Activated naive CD8-positive, alpha-beta T cell treated with anti-CD3 and anti-CD28 coated beads, Interleukin-2, amount 50 U/mL, for 24 hours (primary cell): ENCODE results near the gene NMNAT1.

Experiments used
- ATAC-seq: fragments of 150-1000 bp; cut with Tn5 transposase; one replicate; pipeline ENCODE4 v1.10.0; 2021
- DNase-seq: peaks from one replicate; pipeline ENCODE4 v3.0.0; 2021
- H3K27ac Mint-ChIP-seq: one replicate; pipeline ENCODE4 v1.8.0; 2021; ENCODE audit warnings: mild to moderate bottlenecking, mixed read lengths
- H3K27me3 Mint-ChIP-seq: one replicate; pipeline ENCODE4 v1.8.0; 2021; ENCODE audit warnings: mixed read lengths
- H3K36me3 Mint-ChIP-seq: one replicate; pipeline ENCODE4 v1.8.0; 2021; ENCODE audit warnings: low read depth, mixed read lengths
- H3K4me1 Mint-ChIP-seq: one replicate; pipeline ENCODE4 v1.8.0; 2021; ENCODE audit warnings: mixed read lengths
- H3K4me3 Mint-ChIP-seq: one replicate; pipeline ENCODE4 v1.8.0; 2021; ENCODE audit warnings: mild to moderate bottlenecking, moderate library complexity, mixed read lengths
- H3K9me3 Mint-ChIP-seq: one replicate; pipeline ENCODE4 v1.8.0; 2021; ENCODE audit warnings: mixed read lengths

Gene NMNAT1

DNA sequence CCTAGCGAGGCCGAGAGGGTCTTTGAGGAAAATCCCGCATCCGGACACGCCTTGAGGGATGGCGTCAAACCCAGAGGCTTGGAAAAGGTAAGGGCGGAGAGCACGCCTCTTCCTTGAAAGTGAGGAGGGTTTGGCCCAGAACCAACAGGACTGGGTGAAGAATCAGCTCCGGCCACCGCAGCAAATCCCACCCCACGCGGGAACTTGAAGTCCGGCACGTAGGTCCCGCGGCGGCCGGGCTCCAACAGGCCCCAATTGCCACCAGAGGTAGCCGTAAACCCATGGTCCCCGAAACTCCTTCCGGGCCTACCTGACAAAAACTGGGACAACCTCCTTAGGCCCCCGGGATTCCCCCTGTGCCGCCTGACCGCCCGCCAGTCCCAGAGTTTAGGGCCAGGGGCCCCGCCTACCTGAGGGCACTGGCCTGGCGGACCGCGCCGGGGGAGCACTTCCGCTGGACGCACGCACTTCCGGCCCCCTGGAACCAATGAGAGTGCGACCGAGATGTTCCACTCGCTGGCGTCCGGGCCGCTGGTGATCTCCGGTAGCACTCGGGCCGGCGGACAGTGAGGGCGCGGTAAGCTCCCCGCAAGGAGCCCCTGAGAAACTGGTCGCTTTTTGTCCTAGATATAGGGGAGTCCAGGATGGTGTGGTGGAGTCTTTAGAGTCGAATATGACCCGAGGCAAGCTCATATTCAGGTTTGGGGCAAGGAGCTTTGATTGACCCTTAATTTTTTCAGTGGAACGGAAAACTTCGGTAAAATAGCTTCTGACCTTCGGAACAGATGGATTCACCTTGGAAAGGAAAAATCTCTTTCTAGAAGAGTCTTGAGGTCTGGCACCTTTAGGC is at the start of gene NMNAT1, which contains the start of gene LZIC:
Gene NMNAT1, plus strand, starts transcription at position 537 of the 850 bp plus-strand sequence. CDS start 28,599 bp downstream, outside the sequence.
Gene LZIC, minus strand, starts transcription at position 453 of the 850 bp plus-strand sequence. CDS start 6,772 bp downstream, outside the sequence.
- H3K27ac Mint-ChIP-seq = peak within 1 kb of the TSS; percentile 100
- DNase-seq (peak; percentile 94), ATAC-seq (peak; percentile 98)
- H3K4me3 Mint-ChIP-seq = peak within 1 kb of the TSS; percentile 99
- H3K27me3 Mint-ChIP-seq = no peaks in the 10 kb centered on the region
- H3K36me3 Mint-ChIP-seq = peaks cover 18% of the 10 kb centered on the region
- peaks cover 30% of the 10 kb centered on the region for H3K4me1 Mint-ChIP-seq
- H3K9me3 Mint-ChIP-seq = no peaks in the 10 kb centered on the region

DNA sequence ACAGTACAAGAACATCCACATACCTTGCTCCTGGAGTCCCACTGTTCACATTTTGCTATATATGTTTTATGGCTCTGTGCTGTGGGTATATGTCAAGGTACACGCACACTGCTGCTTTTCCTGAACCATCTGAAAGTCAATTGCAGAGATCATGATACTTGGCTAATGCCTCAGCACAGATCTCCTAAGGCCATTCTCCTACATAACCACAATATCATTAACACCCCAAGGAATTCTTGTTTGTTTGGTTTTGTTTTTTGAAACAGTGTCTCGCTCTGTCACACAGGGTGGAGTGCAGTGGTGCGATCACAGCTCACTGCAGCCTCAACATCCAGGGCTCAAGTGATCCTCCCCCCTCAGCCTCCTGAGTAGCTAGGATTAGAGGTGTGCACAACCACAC is 49.2 kb upstream of the NMNAT1 start:
- no peak overlapping the region for H3K4me3 Mint-ChIP-seq
- H3K27me3 Mint-ChIP-seq = no peaks in the 10 kb centered on the region
- no peak for ATAC-seq
- no peaks in the 10 kb centered on the region for H3K36me3 Mint-ChIP-seq
- DNase-seq = no peak
- H3K27ac Mint-ChIP-seq = no peak overlapping the region
- peaks cover 14% of the 10 kb centered on the region for H3K4me1 Mint-ChIP-seq
- H3K9me3 Mint-ChIP-seq = no peaks in the 10 kb centered on the region

DNA sequence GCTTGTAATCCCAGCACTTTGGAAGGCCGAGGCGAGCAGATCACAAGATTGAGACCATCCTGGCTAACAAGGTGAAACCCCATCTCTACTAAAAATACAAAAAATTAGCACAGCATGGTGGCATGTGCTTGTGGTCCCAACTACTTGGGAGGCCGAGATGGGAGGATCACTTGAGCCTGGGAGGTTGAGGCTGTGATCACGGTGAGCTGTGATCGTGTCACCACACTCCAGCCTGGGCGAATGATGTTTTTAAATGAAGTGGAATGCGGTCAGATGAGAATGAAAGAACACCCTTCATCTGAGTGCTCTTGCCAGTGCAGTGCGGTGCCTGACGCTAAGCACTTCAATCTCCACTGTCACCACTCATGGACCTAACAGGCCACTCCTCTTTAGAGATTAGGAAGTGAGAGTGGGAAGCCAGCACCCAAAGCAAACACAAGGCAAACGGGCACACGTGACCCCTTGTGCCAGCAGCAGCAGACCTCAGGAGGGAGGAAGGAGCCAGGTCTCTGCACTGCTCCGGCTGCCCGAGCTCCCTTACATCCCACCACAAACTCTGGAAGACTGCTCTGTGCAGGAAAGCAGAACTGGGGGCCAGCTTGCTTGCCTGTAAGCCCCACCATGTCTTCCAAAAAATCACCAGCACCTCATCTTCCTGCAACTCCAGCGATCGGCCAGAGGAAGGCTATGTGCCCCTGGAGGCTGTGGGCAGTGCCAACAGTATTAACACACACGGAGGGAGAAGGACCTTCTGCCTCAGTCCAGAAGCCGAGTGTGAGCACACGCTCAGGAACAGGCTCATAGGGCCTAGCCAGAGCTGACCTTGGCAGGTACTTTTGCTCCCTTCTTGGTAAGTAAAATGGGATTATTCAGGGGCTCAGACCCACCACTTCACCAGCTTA is 42.9 kb upstream of the NMNAT1 start:
- peaks cover 20% of the 10 kb centered on the region for H3K4me1 Mint-ChIP-seq
- ATAC-seq (no peak), DNase-seq (no peak)
- H3K9me3 Mint-ChIP-seq = no peaks in the 10 kb centered on the region
- H3K4me3 Mint-ChIP-seq = peak overlapping the region; percentile 25
- no peaks in the 10 kb centered on the region for H3K27me3 Mint-ChIP-seq
- H3K36me3 Mint-ChIP-seq = no peaks in the 10 kb centered on the region
- no peak overlapping the region for H3K27ac Mint-ChIP-seq

DNA sequence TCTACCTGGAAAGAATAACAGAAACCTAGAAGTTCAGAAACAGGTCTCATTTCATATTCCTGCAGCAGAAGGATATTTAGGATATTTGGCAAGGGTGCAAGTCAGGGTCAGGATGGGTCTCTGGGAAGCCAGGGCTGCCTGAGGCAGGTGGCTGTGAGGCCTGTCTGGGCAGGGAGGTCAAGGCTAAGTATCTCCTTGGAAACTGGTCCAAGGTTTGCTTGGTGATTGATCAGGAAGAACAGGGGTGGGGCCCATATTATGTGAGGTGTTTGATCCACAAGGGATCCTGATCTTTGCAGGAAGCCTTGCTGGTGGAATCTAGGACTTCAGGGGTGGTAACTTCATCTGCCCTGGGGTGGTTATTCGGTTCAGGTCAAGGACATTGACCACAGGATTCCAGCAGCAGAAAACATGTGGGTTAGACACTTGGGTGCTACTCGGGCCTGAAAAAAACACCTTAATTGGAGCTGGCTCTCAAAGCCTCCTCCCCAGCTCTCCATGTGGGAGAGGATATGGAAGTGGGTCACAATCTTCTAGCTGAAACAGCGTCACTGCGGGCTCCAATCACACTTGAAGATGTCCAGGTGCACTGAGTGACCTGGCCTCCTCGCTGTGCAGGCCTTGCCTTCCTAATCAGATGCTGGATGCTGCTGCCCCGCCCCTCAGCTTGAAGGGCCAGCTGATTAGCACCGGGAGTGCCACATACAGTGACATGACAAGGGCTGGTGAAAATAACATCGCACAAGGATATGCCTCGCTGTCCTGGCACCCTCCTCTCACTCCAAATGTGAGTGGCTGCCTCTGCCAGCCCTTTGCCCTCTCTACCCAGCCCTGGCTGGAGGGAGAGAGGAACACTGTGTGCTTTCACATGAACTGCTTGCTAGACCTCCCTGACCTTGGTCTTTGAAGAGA is 41.9 kb upstream of the NMNAT1 start:
- no peak for DNase-seq
- Mint-ChIP-seq H3K27me3 (no peaks in the 10 kb centered on the region), H3K4me1 (peaks cover 20% of the 10 kb centered on the region), H3K9me3 (no peaks in the 10 kb centered on the region), H3K36me3 (no peaks in the 10 kb centered on the region), H3K27ac (no peak overlapping the region), H3K4me3 (no peak overlapping the region)
- peak; percentile 4 for ATAC-seq

DNA sequence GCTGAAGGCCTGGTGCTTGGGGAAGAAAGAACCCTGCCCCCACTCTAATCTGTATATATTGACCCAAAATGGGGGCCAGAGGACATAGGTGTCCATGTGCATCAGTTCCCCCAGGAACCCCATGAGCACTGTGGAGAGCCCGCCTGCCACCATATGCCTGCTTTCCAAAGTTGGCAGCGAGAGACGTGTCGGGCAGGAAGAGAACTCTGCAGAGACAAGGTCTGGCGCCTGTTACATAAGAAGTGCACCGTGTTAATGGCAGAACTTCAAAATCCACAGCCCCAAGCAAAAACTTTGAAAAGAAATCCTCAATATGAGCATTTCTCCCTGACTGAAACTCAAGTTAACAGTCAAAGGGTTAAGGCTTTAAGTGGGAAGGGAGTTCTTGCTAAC is 41.2 kb upstream of the NMNAT1 start:
- no peaks in the 10 kb centered on the region for H3K36me3 Mint-ChIP-seq
- H3K27me3 Mint-ChIP-seq = no peaks in the 10 kb centered on the region
- H3K27ac Mint-ChIP-seq = no peak overlapping the region
- H3K4me3 Mint-ChIP-seq = no peak overlapping the region
- ATAC-seq (no peak), DNase-seq (no peak)
- peaks cover 20% of the 10 kb centered on the region for H3K4me1 Mint-ChIP-seq
- H3K9me3 Mint-ChIP-seq = no peaks in the 10 kb centered on the region

DNA sequence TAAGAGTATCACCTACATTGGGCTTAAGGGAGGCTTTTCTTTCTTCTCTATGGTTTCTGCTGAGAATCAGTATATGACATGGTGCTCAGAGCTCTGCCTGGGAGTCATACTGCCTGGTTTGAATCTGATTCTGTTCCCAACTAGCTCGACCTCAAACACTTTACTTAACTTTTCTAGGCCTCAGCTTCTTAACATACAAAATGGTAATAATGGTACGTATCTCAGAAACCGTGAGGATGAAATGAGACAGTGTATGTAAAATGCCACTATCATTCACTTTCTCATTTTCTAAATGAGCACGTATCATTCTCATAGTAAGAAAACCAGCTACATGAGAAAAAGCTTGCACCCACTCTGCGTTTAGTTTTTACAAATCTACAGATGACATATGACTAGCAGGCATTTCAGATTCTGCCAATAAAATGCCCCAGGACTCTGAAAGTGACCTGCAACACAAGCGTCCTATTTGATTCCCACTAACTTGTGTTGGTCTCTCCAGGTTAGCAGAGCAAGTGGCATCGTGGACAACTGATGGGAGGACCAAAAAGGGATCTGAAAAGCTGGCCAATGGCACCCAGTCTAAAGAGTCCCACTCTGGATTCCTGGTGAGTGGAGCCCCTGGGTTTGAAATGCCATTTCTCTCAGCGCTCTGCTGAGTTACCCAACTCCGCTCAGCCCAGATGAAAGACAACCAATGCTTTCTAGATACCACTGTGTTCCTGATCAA is 39.3 kb upstream of the NMNAT1 start:
- Mint-ChIP-seq H3K4me3 (no peak overlapping the region), H3K36me3 (no peaks in the 10 kb centered on the region), H3K27ac (peak overlapping the region; percentile 26), H3K9me3 (no peaks in the 10 kb centered on the region), H3K27me3 (no peaks in the 10 kb centered on the region), H3K4me1 (peaks cover 24% of the 10 kb centered on the region)
- no peak for DNase-seq
- peak; percentile 75 for ATAC-seq

DNA sequence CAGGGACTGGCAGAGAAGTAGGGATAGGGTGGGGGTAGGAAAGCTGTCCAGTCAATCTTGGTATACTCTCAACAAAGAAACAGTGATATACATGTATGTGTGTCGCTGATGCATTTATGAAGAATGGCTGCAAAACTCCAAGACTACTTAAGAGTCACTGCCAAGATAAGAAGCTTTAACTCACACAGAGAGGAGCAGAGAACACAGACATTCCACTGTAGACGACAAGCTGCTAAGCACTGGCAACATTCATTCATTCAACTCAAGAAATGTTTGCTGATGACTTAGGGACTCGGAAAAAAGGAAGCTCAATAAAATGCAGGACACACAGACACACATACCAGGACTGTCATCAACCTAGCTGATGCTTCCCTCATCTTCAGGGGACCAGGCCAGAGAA is 38.7 kb upstream of the NMNAT1 start:
- no peak overlapping the region for H3K4me3 Mint-ChIP-seq
- no peaks in the 10 kb centered on the region for H3K27me3 Mint-ChIP-seq
- H3K27ac Mint-ChIP-seq = no peak overlapping the region
- no peak for DNase-seq
- ATAC-seq = no peak
- no peaks in the 10 kb centered on the region for H3K36me3 Mint-ChIP-seq
- no peaks in the 10 kb centered on the region for H3K9me3 Mint-ChIP-seq
- H3K4me1 Mint-ChIP-seq = peaks cover 31% of the 10 kb centered on the region

DNA sequence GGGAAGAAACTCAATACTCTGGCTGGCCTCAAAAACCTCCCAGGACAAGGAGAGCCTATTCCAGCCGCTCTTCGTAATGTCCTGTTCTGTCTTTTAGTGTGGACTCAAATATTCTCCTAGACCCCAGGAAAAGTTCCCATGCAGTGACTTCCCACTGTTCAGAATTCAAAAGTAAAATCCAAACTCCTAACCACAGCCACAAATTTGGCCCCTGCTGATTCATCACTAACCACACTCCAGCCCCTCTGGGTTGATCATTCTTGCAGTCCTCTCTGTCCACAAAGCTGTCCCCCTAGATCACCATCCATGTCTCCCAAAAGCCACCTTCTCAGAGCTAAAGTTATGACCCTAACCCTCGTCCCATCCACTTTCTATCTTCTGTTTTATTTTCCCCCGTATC is 38.3 kb upstream of the NMNAT1 start:
- DNase-seq = no peak
- H3K36me3 Mint-ChIP-seq = no peaks in the 10 kb centered on the region
- H3K4me1 Mint-ChIP-seq = peaks cover 31% of the 10 kb centered on the region
- no peak overlapping the region for H3K27ac Mint-ChIP-seq
- no peaks in the 10 kb centered on the region for H3K27me3 Mint-ChIP-seq
- H3K9me3 Mint-ChIP-seq = no peaks in the 10 kb centered on the region
- H3K4me3 Mint-ChIP-seq = no peak overlapping the region
- ATAC-seq = no peak

DNA sequence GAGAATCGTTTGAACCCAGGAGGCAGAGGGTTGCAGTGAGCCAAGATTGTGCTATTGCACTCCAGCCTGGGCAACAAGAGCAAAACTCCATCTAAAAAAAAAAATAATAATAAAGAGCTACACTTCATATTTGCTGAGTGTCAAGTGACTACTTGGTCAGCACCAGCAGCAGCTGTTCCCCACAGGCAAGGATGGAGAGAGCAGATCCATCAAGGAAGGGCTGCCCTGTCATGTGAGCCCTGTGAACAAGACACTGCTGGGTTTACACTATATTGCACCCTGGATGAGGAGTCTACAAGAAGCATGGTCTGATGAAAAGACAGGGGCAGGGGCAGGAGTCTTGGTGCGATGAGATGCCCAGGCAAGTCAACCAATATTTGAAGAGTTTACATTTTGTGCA is 36.8 kb upstream of the NMNAT1 start:
- no peaks in the 10 kb centered on the region for H3K27me3 Mint-ChIP-seq
- DNase-seq = no peak
- peaks cover 31% of the 10 kb centered on the region for H3K4me1 Mint-ChIP-seq
- no peak overlapping the region for H3K4me3 Mint-ChIP-seq
- H3K9me3 Mint-ChIP-seq = no peaks in the 10 kb centered on the region
- ATAC-seq = no peak
- no peaks in the 10 kb centered on the region for H3K36me3 Mint-ChIP-seq
- H3K27ac Mint-ChIP-seq = no peak overlapping the region

DNA sequence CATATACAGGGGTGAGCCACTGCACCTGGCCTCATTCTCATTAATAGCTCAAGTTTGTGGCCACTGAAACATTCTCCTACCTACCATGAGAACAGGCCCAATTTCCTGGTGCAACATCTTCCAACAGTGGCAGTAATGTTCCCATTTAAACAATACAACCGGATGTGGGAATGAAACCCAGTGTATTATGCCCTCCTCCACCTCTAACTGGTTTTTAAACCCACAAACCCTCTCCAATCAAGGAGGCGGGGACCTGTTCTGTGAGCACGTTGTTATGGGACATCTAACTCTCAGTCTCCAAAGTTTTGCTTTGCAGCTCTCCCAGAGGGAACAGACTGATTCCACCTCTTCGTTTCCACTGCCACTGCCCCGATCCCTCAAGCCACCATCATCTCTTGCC is 35.8 kb upstream of the NMNAT1 start:
- H3K4me3 Mint-ChIP-seq = no peak overlapping the region
- no peaks in the 10 kb centered on the region for H3K9me3 Mint-ChIP-seq
- ATAC-seq (no peak), DNase-seq (no peak)
- H3K36me3 Mint-ChIP-seq = no peaks in the 10 kb centered on the region
- no peaks in the 10 kb centered on the region for H3K27me3 Mint-ChIP-seq
- peaks cover 34% of the 10 kb centered on the region for H3K4me1 Mint-ChIP-seq
- no peak overlapping the region for H3K27ac Mint-ChIP-seq

DNA sequence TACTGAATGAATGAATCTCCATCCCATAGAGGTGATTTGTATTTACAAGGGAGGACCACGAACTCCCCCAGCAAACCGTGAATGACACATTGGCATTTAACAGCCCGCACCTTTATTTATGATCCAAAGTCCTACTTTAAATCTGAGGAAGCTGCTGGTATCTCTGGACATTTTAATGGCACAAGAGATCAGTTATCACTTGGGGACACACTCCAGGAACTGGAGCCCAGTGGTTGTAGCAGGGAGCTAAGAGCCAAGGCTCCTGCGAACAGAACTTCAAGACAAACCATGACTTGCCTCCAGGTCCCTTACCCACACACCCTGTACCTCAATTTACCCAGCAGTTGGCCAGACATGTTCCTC is 34.4 kb upstream of the NMNAT1 start:
- H3K9me3 Mint-ChIP-seq = no peaks in the 10 kb centered on the region
- DNase-seq (no peak), ATAC-seq (no peak)
- H3K27ac Mint-ChIP-seq = peak overlapping the region; percentile 79
- H3K27me3 Mint-ChIP-seq = no peaks in the 10 kb centered on the region
- peaks cover 34% of the 10 kb centered on the region for H3K4me1 Mint-ChIP-seq
- peak overlapping the region; percentile 91 for H3K4me3 Mint-ChIP-seq
- no peaks in the 10 kb centered on the region for H3K36me3 Mint-ChIP-seq

DNA sequence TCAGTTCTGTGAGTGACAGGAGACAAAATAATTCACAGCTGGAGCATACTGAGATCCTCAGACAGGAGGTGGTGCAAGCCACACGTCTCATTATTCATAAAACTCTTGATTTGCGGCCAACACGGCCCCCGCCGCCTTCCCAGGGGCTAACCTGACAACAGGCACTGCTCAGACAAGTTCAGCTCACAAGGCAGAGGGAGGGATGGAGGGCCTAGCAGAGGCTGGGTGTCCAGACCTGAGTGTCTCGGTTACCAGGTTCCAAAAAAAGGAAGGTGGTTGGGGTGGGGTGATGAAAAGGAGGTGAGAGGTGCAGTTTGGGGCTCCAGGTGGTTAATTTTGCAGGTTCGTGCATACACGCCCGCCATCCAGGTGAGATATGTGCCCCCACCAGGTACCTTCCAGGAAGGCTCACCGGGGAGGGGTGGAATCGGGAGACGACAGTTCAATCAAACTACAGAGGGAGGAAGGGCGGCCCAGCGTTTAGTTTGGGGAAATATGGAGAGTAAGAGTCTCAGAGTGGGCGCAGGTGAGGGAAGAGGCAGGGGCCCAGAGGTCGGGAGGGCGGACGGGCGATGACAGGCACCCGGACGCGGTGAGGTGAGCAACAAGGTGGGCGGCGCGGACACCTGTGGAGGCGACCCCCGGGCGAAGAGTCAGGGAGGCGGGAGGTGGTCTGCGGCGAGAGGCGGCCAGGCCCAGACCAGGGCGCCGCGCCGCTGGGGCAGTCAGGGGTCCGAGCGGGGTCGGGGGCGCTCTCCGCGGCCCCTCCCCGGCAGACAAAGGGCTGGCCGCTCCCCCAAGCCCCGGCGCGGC is 33.8 kb upstream of the NMNAT1 start:
- peak overlapping the region; percentile 91 for H3K4me3 Mint-ChIP-seq
- H3K27ac Mint-ChIP-seq = peak overlapping the region; percentile 79
- H3K36me3 Mint-ChIP-seq = no peaks in the 10 kb centered on the region
- H3K27me3 Mint-ChIP-seq = no peaks in the 10 kb centered on the region
- ATAC-seq (no peak), DNase-seq (peak; percentile 53)
- no peaks in the 10 kb centered on the region for H3K9me3 Mint-ChIP-seq
- H3K4me1 Mint-ChIP-seq = peaks cover 31% of the 10 kb centered on the region

DNA sequence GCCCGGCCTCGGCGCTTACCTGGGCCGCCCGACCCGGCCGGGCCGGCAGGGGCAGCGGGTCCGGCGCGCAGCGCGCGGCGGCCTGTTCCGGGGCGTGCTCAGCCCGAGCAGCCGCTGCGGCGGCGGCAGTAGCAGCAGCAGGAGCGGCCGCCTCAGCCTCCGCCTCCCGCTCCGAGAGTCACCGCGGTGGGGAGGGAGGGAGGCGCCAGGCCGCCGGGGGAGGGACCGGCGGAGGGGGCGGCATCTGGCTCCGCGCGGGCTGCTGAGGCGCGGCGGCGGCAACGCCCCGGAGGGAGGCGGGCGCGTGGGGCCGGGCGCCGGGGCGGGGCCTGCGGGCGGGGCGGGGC is 33.2 kb upstream of the NMNAT1 start, which contains the start of gene CTNNBIP1:
Gene CTNNBIP1, minus strand, starts transcription at position 194 of the 347 bp plus-strand sequence. CDS start 38,205 bp downstream, outside the sequence.
- Mint-ChIP-seq H3K27me3 (no peaks in the 10 kb centered on the region), H3K36me3 (no peaks in the 10 kb centered on the region), H3K4me3 (peak within 1 kb of the TSS; percentile 91), H3K4me1 (peaks cover 24% of the 10 kb centered on the region), H3K27ac (peak within 1 kb of the TSS; percentile 86), H3K9me3 (no peaks in the 10 kb centered on the region)
- ATAC-seq = peak; percentile 83
- no peak for DNase-seq
